GM23248 (cell line): ENCODE results near the gene SEM1. TPM values are rescaled to one million over a fixed set of nuclear protein-coding genes. Genes with fewer than 3 reads are reported as not detected.
"Not testable (repeated sequence)": the region's sequence is repeated elsewhere in the genome, so short reads cannot be mapped to it uniquely, and the experiment has no call there.

Experiments
- DNase-seq: peaks from one replicate; pipeline ENCODE4 v3.0.0-alpha.2; 2015
- H2AFZ ChIP-seq: fragments of 200-600 bp; sonication (generic); 2 replicates; pipeline ENCODE4 v1.6.1; 2016; ENCODE audit warnings: antibody characterized with exemption
- H3F3A ChIP-seq: fragments of 200-600 bp; sonication (generic); 2 replicates; pipeline ENCODE4 v1.6.1; 2016; ENCODE audit warnings: mild to moderate bottlenecking, antibody characterized with exemption, mixed run types; ENCODE audit not compliant: insufficient read depth
- H3K27ac ChIP-seq: fragments of 200-600 bp; sonication (generic); 2 replicates; pipeline ENCODE4 v1.5.1; 2016; ENCODE audit warnings: mild to moderate bottlenecking
- H3K27me3 ChIP-seq: fragments of 200-600 bp; sonication (generic); replicated peaks from 2 replicates; pipeline ENCODE4 v1.6.1; 2016; ENCODE audit warnings: mild to moderate bottlenecking; ENCODE audit not compliant: insufficient read depth
- H3K36me3 ChIP-seq: fragments of 200-600 bp; sonication (generic); 2 replicates; pipeline ENCODE4 v1.6.1; 2016; ENCODE audit warnings: low read depth, mild to moderate bottlenecking
- H3K4me1 ChIP-seq: fragments of 200-600 bp; sonication (generic); 2 replicates; pipeline ENCODE4 v1.6.1; 2016; ENCODE audit warnings: mild to moderate bottlenecking; ENCODE audit not compliant: insufficient read depth
- H3K4me2 ChIP-seq: fragments of 200-600 bp; sonication (generic); one replicate; pipeline ENCODE4 v1.6.1; 2016; ENCODE audit warnings: mild to moderate bottlenecking; ENCODE audit not compliant: unreplicated experiment
- H3K4me3 ChIP-seq: fragments of 200-600 bp; sonication (generic); 2 replicates; pipeline ENCODE4 v1.5.1; 2016; ENCODE audit warnings: mild to moderate bottlenecking
- H3K79me2 ChIP-seq: fragments of 200-600 bp; sonication (generic); 2 replicates; pipeline ENCODE4 v1.6.1; 2016; ENCODE audit warnings: mild to moderate bottlenecking; ENCODE audit not compliant: insufficient read depth
- H3K9ac ChIP-seq: fragments of 200-600 bp; sonication (generic); 2 replicates; pipeline ENCODE4 v1.6.1; 2016; ENCODE audit warnings: mild to moderate bottlenecking
- H3K9me2 ChIP-seq: fragments of 200-600 bp; sonication (generic); 2 replicates; pipeline ENCODE4 v1.6.1; 2016; ENCODE audit warnings: mixed run types, mild to moderate bottlenecking, moderate library complexity; ENCODE audit not compliant: insufficient read depth
- H3K9me3 ChIP-seq: fragments of 200-600 bp; sonication (generic); one replicate; pipeline ENCODE4 v1.6.1; 2017; ENCODE audit warnings: low read depth
- H4K20me1 ChIP-seq: fragments of 200-600 bp; sonication (generic); 2 replicates; pipeline ENCODE4 v1.6.0; 2016; ENCODE audit not compliant: insufficient read depth
- EZH2 ChIP-seq: fragments of 200-600 bp; sonication (generic); IDR thresholded peaks from 2 replicates; pipeline ENCODE4 v1.6.1; 2018; ENCODE audit warnings: antibody characterized with exemption, mild to moderate bottlenecking; ENCODE audit not compliant: insufficient read depth, poor library complexity, severe bottlenecking
- EZH2phosphoT487 ChIP-seq: fragments of 200-600 bp; sonication (generic); IDR thresholded peaks from 2 replicates; pipeline ENCODE4 v1.6.1; 2018; ENCODE audit warnings: antibody characterized with exemption, moderate library complexity, mild to moderate bottlenecking, low read depth; ENCODE audit not compliant: insufficient read depth
- WGBS, 2 experiments: methylation state at CpG; one replicate each; pipeline ENCODE4 v1.1.6; 2015 to 2017; ENCODE audit warnings: low lambda C conversion rate in 2 of 2, low coverage in 1 of 2; ENCODE audit errors: missing lambda C conversion rate in 2 of 2; 5-methylcytosine and 5-hydroxymethylcytosine counted together
- in situ Hi-C: fragments of 300-500 bp; cut with MboI; formaldehyde crosslinking; loops from 2 replicates; pipeline ENCODE4 v1.15.0; 2020
- polyA plus RNA-seq: library from polyadenylated mRNA; unstranded; fragments of >200 nt; fragmentation: Nextera tagmentation; extraction: Ambion mirVana; gene quantifications from 2 replicates; pipeline ENCODE4 v1.2.1, GENCODE V29; 2016
- total RNA-seq: library from RNA; depleted of rRNA; stranded (reverse); fragments of >200 nt; shearing (Covaris generic); gene quantifications from 2 replicates; pipeline ENCODE4 v1.2.3, GENCODE V29; 2014

Gene SEM1
- total and polyA plus RNA-seq, 2 experiments from 2014 or later, result 16.8 to 270 TPM

- Histone ChIP-seq H3K27ac (no peak overlapping the region), H3K4me3 (no peak overlapping the region), H3K4me1 (no peaks in the 10 kb centered on the region), H3K9ac (no peak overlapping the region), H3K9me3 (no peaks in the 10 kb centered on the region), H3K4me2 (no peak overlapping the region), H3K9me2 (no peaks in the 10 kb centered on the region), H3K27me3 (no peaks in the 10 kb centered on the region), H3F3A (no peaks in the 10 kb centered on the region), H3K79me2 (peaks cover 100% of the 10 kb centered on the region), H2AFZ (no peak overlapping the region), H3K36me3 (no peaks in the 10 kb centered on the region; the same call in 1 of the 2 replicates), H4K20me1 (0 out of 2 replicates have a peak, but pooled peaks cover 8% of the 10 kb centered on the region)
- TF ChIP-seq EZH2 (no peak), EZH2phosphoT487 (no peak)
- 98 to 99% methylated on average over 2 of the region's 2 CpGs for WGBS, 2 experiments
- DNase-seq, result no peak
- in situ Hi-C loops, result no loop called here
Measured at GRCh38 chr7:96700516-96700915, 9.1 kb downstream of the SEM1 start.

GRCh38 chr7:96699219-96699871 lies 10.3 kb downstream of the SEM1 start:
- no peak overlapping the region for H3K4me2 ChIP-seq
- WGBS, 2 experiments, result 97 to 99% methylated on average over 4 of the region's 4 CpGs

GRCh38 chr7:96698449-96698848 lies 11.2 kb downstream of the SEM1 start:
- H3K9me3 ChIP-seq, H3K9me2 ChIP-seq, in situ Hi-C loops, H3K27me3 ChIP-seq, H3K27ac ChIP-seq, H4K20me1 ChIP-seq, H3K9ac ChIP-seq, H3K4me2 ChIP-seq, H3K4me1 ChIP-seq, H2AFZ ChIP-seq, H3F3A ChIP-seq, H3K36me3 ChIP-seq, DNase-seq, H3K4me3 ChIP-seq: not testable (repeated sequence)
- peaks cover 100% of the 10 kb centered on the region for H3K79me2 ChIP-seq
- WGBS, 2 experiments, result 96 to 97% methylated on average over 7 of the region's 7 CpGs

More at GRCh38 chr7:96699219-96699871, 10.3 kb downstream of the SEM1 start:
- no peak overlapping the region for H3K4me3 ChIP-seq
- H4K20me1 ChIP-seq, result peaks cover 8% of the 10 kb centered on the region; the same call in 1 of the 2 replicates
- peaks cover 100% of the 10 kb centered on the region for H3K79me2 ChIP-seq
- H3K27me3 ChIP-seq, result no peaks in the 10 kb centered on the region
- H3K27ac ChIP-seq, result no peak overlapping the region
- H3F3A ChIP-seq, result no peaks in the 10 kb centered on the region
- DNase-seq, result no peak
- TF ChIP-seq EZH2 (no peak), EZH2phosphoT487 (no peak)
- in situ Hi-C loops, result no loop called here
- H3K4me1 ChIP-seq, result no peaks in the 10 kb centered on the region
- no peaks in the 10 kb centered on the region; the same call in 1 of the 2 replicates for H3K36me3 ChIP-seq
- H3K9me2 ChIP-seq, result no peaks in the 10 kb centered on the region
- H3K9me3 ChIP-seq, result no peaks in the 10 kb centered on the region
- no peak overlapping the region for H3K9ac ChIP-seq
- H2AFZ ChIP-seq, result no peak overlapping the region

- Histone ChIP-seq H2AFZ (no peak overlapping the region), H3K79me2 (peaks cover 100% of the 10 kb centered on the region), H3F3A (no peaks in the 10 kb centered on the region), H3K27ac (no peak overlapping the region), H3K4me1 (no peaks in the 10 kb centered on the region), H3K9ac (no peak overlapping the region), H3K36me3 (no peaks in the 10 kb centered on the region), H4K20me1 (peaks cover 4% of the 10 kb centered on the region; the same call in 1 of the 2 replicates), H3K27me3 (no peaks in the 10 kb centered on the region), H3K9me2 (no peaks in the 10 kb centered on the region), H3K9me3 (no peaks in the 10 kb centered on the region), H3K4me2 (no peak overlapping the region), H3K4me3 (no peak overlapping the region)
- no peak for DNase-seq
- TF ChIP-seq EZH2, result no peak
- 84 to 92% methylated on average over 3 of the region's 3 CpGs for WGBS, 2 experiments
- in situ Hi-C loops, result no loop called here
Measured at GRCh38 chr7:96697822-96698221, 11.8 kb downstream of the SEM1 start.

- H3K4me1 ChIP-seq, result no peaks in the 10 kb centered on the region
- H3K9me3 ChIP-seq, result no peaks in the 10 kb centered on the region
- no peak overlapping the region for H3K27ac ChIP-seq
- no peaks in the 10 kb centered on the region for H3F3A ChIP-seq
- peaks cover 8% of the 10 kb centered on the region; the same call in 1 of the 2 replicates for H4K20me1 ChIP-seq
- WGBS, 2 experiments, result 29 to 33% methylated on average over 1 of the region's 1 CpG
- H3K4me2 ChIP-seq, result no peak overlapping the region
- no peak overlapping the region for H3K9ac ChIP-seq
- H2AFZ ChIP-seq, result no peak overlapping the region
- no peaks in the 10 kb centered on the region for H3K9me2 ChIP-seq
- peaks cover 100% of the 10 kb centered on the region for H3K79me2 ChIP-seq
- DNase-seq, result no peak
- H3K27me3 ChIP-seq, result no peaks in the 10 kb centered on the region
- H3K36me3 ChIP-seq, result peaks cover 8% of the 10 kb centered on the region
- in situ Hi-C loops, result no loop called here
- H3K4me3 ChIP-seq, result no peak overlapping the region
- TF ChIP-seq EZH2phosphoT487, result no peak
- TF ChIP-seq EZH2, result no peak
Measured at GRCh38 chr7:96695581-96695980, 14.1 kb downstream of the SEM1 start.
